Peyer's patch (tissue), 4 donors: ENCODE data around the gene DNMT3B. TPM values are rescaled to one million over a fixed set of nuclear protein-coding genes. Genes with fewer than 3 reads are reported as not detected.
"Not testable (repeated sequence)": the region's sequence is repeated elsewhere in the genome, so short reads cannot be mapped to it uniquely, and the experiment has no call there.

Experiments
- DNase-seq, 3 donors: peaks; one replicate each; pipeline ENCODE4 v3.0.0-alpha.2; 2017 to 2019
- H3K27ac ChIP-seq, 4 donors: fragments of 200-600 bp; sonication (generic); one replicate each; pipeline ENCODE4 v1.5.1; 2016 to 2019
- H3K27me3 ChIP-seq, 2 donors: fragments of 200-600 bp; sonication (generic); one replicate each; pipeline ENCODE4 v1.5.1; 2019
- H3K36me3 ChIP-seq, 3 donors: fragments of 200-600 bp; sonication (generic); one replicate each; pipeline ENCODE4 v1.5.1; 2016 to 2019
- H3K4me1 ChIP-seq, 4 donors: fragments of 200-600 bp; sonication (generic); one replicate each; pipeline ENCODE4 v1.5.1; 2016 to 2019
- H3K4me3 ChIP-seq, 4 donors: fragments of 200-600 bp; sonication (generic); 1 replicate in 3 of 4; 2 replicates in 1 of 4; pipeline ENCODE4 v1.5.1; 2016 to 2019; ENCODE audit warnings: mild to moderate bottlenecking in 1 of 4
- H3K9me3 ChIP-seq, 4 donors: fragments of 200-600 bp; sonication (generic); one replicate each; pipeline ENCODE4 v1.5.1; 2016 to 2019; ENCODE audit warnings: mild to moderate bottlenecking in 1 of 4
- CTCF ChIP-seq, 6 experiments: fragments of 450-650 bp in 4 of 6; fragments of 200-600 bp in 2 of 6; sonication (generic) in 1 of 6; IDR thresholded peaks; one replicate each; pipeline ENCODE4 v1.5.1; 2017 to 2019; ENCODE audit warnings: antibody characterized with exemption in 6 of 6, mild to moderate bottlenecking in 3 of 6, moderate library complexity in 1 of 6
- POLR2A ChIP-seq, 2 donors: fragments of 450-650 bp; IDR thresholded peaks; one replicate each; pipeline ENCODE4 v1.5.1; 2017; ENCODE audit warnings: antibody characterized with exemption in 2 of 2, mild to moderate bottlenecking in 2 of 2, moderate library complexity in 2 of 2
- total RNA-seq, 4 donors: library from RNA; depleted of rRNA; stranded (reverse); fragments of >200 nt; gene quantifications; one replicate each; pipeline ENCODE4 v1.1.0, GENCODE V29; 2016

DNMT3B gene
- total RNA-seq: 1 to 10 TPM in 1 of 4 donors, under 1 TPM in 3; 0.67 to 4.1 (median 0.86) TPM

GRCh38 chr20:32761831-32762753 lies at the start of gene DNMT3B:
Gene DNMT3B (plus strand): TSS chr20:32762385. CDS start chr20:32780324, 17,939 bp downstream.
- no peaks in the 10 kb centered on the region for H3K36me3 ChIP-seq
- H3K27ac ChIP-seq: peak within 1 kb of the TSS in 1 of 4 donors; percentile 36
- TF ChIP-seq CTCF (IDR thresholded peaks at IDR 0.05) (peak in 2 of 6 experiments; percentile 6 to 19), POLR2A (IDR thresholded peaks at IDR 0.05) (no peak)
- H3K9me3 ChIP-seq: no peaks in the 10 kb centered on the region
- peak; percentile 71 to 87 (median 81) for DNase-seq
- peaks cover 0 to 21% (median 6%) of the 10 kb centered on the region in 4 donors for H3K4me1 ChIP-seq
- H3K27me3 ChIP-seq: no peaks in the 10 kb centered on the region
- peak within 1 kb of the TSS; percentile 52 to 95 (median 88) for H3K4me3 ChIP-seq

GRCh38 chr20:32718749-32719348 lies 43.3 kb upstream of the DNMT3B start:
- TF ChIP-seq CTCF (IDR thresholded peaks at IDR 0.05) (no peak), POLR2A (IDR thresholded peaks at IDR 0.05) (no peak)
- peaks cover 0 to 44% (median 0%) of the 10 kb centered on the region in 3 donors for H3K36me3 ChIP-seq
- no peaks in the 10 kb centered on the region for H3K9me3 ChIP-seq
- H3K27me3 ChIP-seq: no peaks in the 10 kb centered on the region
- DNase-seq: no peak
- no peak overlapping the region for H3K27ac ChIP-seq
- H3K4me3 ChIP-seq: no peak overlapping the region
- H3K4me1 ChIP-seq: no peaks in the 10 kb centered on the region

GRCh38 chr20:32727683-32728082 lies 34.5 kb upstream of the DNMT3B start:
- Histone ChIP-seq H3K4me3 (no peak overlapping the region), H3K36me3 (peaks cover 0 to 33% (median 0%) of the 10 kb centered on the region in 3 donors), H3K9me3 (no peaks in the 10 kb centered on the region), H3K27me3 (no peaks in the 10 kb centered on the region), H3K4me1 (peaks cover 0 to 11% (median 0%) of the 10 kb centered on the region in 4 donors), H3K27ac (no peak overlapping the region)
- TF ChIP-seq CTCF (IDR thresholded peaks at IDR 0.05): no peak
- TF ChIP-seq POLR2A (IDR thresholded peaks at IDR 0.05): no peak
- DNase-seq: no peak

- not testable (repeated sequence) for DNase-seq, H3K27me3 ChIP-seq, H3K4me3 ChIP-seq, H3K27ac ChIP-seq, H3K9me3 ChIP-seq
- Histone ChIP-seq H3K36me3 (peaks cover 0 to 33% (median 0%) of the 10 kb centered on the region in 3 donors), H3K4me1 (peaks cover 0 to 11% (median 0%) of the 10 kb centered on the region in 4 donors)
Observed at GRCh38 chr20:32728435-32728834, 33.8 kb upstream of the DNMT3B start.

- not testable (repeated sequence) for H3K9me3 ChIP-seq, H3K27ac ChIP-seq, H3K27me3 ChIP-seq, H3K4me3 ChIP-seq, DNase-seq
- peaks cover 0 to 11% (median 0%) of the 10 kb centered on the region in 4 donors for H3K4me1 ChIP-seq
- peaks cover 0 to 33% (median 0%) of the 10 kb centered on the region in 3 donors for H3K36me3 ChIP-seq
Observed at GRCh38 chr20:32729334-32729733, 32.9 kb upstream of the DNMT3B start.

GRCh38 chr20:32731882-32732266 lies 30.3 kb upstream of the DNMT3B start:
- H3K36me3 ChIP-seq: peaks cover 0 to 15% (median 0%) of the 10 kb centered on the region in 3 donors
- H3K4me3 ChIP-seq: no peak overlapping the region
- no peaks in the 10 kb centered on the region for H3K27me3 ChIP-seq
- H3K27ac ChIP-seq: no peak overlapping the region
- H3K9me3 ChIP-seq: no peaks in the 10 kb centered on the region
- H3K4me1 ChIP-seq: peaks cover 0 to 11% (median 0%) of the 10 kb centered on the region in 4 donors
- TF ChIP-seq POLR2A (IDR thresholded peaks at IDR 0.05): no peak
- TF ChIP-seq CTCF (IDR thresholded peaks at IDR 0.05): no peak
- no peak for DNase-seq
